Measurements from ENCODE around the gene CAP2.

The CAP2 gene

DNA sequence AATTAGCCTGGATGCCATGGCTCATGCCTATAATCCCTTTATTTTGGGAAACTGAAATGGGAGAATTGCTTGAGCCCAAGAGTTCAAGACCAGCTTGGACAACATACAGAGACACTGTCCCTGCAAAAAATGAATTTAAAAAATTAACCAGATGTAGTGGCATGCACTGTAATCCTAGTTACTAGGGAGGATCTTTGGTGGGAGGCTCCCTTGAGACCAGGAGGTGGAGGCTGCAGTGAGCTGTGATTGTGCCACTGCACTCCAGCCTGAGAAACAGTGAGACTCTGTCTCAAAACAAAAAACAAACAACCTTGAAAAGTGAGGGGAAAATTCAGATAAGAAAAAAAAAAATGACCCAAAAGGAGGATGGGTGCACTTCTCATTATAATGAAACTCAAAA is 23.4 kb downstream of the CAP2 start:
- in situ Hi-C loops (cut with HindIII; ENCODE audit: low pct_ligation_motif_present, low sequenced_read_pairs), result no loop called here
- no peaks in the 10 kb centered on the region for H3K36me3 ChIP-seq (replicated peaks)
- peak; percentile 34 for DNase-seq
- no peaks in the 10 kb centered on the region for H3K27me3 ChIP-seq (replicated peaks)
- TF ChIP-seq, protein P1, sequence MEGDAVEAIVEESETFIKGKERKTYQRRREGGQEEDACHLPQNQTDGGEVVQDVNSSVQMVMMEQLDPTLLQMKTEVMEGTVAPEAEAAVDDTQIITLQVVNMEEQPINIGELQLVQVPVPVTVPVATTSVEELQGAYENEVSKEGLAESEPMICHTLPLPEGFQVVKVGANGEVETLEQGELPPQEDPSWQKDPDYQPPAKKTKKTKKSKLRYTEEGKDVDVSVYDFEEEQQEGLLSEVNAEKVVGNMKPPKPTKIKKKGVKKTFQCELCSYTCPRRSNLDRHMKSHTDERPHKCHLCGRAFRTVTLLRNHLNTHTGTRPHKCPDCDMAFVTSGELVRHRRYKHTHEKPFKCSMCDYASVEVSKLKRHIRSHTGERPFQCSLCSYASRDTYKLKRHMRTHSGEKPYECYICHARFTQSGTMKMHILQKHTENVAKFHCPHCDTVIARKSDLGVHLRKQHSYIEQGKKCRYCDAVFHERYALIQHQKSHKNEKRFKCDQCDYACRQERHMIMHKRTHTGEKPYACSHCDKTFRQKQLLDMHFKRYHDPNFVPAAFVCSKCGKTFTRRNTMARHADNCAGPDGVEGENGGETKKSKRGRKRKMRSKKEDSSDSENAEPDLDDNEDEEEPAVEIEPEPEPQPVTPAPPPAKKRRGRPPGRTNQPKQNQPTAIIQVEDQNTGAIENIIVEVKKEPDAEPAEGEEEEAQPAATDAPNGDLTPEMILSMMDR (IDR thresholded peaks at IDR 0.05; ENCODE audit: low read depth, low read length, missing control alignments), result no peak
- no peak overlapping the region for H3K27ac ChIP-seq
- no peak overlapping the region for H3K4me3 ChIP-seq (ENCODE audit: low read depth, low read length)

DNA sequence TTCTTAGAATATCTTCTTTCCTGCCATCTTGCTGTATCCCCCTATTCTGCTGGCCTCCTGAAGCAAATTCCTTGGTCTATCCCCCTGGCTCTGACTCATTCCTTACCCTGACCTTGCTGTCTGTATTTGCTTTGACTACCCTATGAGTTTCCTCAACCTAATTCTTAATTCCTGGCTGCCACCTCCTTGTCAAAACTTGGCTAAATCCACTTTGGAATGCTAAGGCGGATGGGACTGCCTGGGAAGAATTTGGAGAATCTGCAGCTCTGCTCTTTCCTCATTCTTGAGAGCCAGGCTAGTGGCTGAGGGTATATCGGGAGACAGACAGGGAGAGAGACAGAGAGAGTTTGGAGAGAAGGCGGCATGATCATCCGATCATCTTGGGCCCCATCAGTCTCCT is 24.4 kb downstream of the CAP2 start:
- Histone ChIP-seq H3K4me3 (ENCODE audit: low read depth, low read length) (peak overlapping the region; percentile 32), H3K27ac (peak overlapping the region; percentile 96), H3K27me3 (replicated peaks) (no peaks in the 10 kb centered on the region), H3K36me3 (replicated peaks) (no peaks in the 10 kb centered on the region)
- TF ChIP-seq, protein P1 (IDR thresholded peaks at IDR 0.05; ENCODE audit: low read depth, low read length, missing control alignments), result no peak
- DNase-seq, result peak; percentile 90
- in situ Hi-C loops (cut with HindIII; ENCODE audit: low pct_ligation_motif_present, low sequenced_read_pairs), result no loop called here

DNA sequence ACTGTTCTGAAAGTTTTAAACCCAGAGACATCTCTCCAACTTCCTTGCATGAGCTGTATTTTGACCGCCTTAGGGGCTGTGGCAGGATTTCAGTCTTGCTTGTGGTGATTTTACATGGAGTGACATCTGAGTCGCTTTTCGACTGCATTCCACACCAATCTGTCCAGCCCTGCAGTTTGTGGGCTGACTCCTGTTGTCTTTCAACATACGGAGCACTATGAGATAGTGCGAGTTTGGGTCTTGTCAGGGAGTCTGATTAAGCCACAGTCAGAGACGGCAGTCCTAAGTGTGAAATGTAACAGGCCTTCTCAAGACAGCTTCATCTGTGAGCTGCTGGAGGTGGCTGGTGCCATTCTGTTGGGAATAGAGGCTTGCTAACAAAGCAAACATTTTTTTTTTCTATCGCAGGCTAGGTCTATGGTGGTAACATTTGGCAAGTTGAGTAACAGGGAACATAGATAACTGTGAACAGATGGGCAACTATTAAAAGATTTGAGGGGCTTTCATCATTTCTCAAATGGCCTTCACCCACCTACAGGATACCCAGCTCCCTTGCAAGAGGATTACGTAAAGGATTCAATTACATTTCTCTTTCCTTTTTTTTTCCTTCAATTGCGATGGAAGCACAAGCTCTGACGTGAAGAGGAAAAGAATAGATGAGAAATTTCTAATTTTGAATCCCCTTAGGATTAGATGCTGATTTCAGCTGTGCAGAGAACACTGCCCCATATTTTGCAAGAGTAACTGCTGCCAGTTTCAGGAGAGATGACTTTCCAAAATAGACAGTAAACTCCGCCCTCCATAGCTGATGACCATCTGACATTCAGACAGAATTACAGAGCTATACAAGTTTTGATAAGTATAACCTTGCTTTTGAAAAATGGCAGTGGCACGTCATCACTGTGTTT is 25.1 kb downstream of the CAP2 start:
- TF ChIP-seq, protein P1 (IDR thresholded peaks at IDR 0.05; ENCODE audit: low read depth, low read length, missing control alignments), result no peak
- Histone ChIP-seq H3K4me3 (ENCODE audit: low read depth, low read length) (peak overlapping the region; percentile 32), H3K27me3 (replicated peaks) (no peaks in the 10 kb centered on the region), H3K36me3 (replicated peaks) (no peaks in the 10 kb centered on the region), H3K27ac (peak overlapping the region; percentile 96)
- in situ Hi-C loops (cut with HindIII; ENCODE audit: low pct_ligation_motif_present, low sequenced_read_pairs), result no loop called here
- peak; percentile 77 for DNase-seq

DNA sequence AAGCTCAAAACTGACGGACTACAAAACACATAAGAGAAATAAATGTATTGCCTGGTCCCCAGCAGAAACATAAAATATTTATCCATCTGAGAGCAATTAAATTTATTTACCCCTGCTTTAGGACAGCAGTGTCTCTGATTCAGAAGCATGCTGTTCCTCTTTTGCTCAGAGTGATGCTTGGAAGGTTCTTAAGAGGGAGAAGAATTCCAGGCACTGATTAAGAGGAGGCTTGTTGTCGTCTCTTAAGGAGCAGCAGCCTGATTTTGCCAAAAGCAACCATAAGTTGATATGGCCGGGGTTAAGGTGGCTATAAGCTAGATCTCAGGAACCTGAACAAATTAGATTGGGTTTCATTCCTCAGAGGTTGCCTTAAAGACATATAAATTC is 25.8 kb downstream of the CAP2 start:
- in situ Hi-C loops (cut with HindIII; ENCODE audit: low pct_ligation_motif_present, low sequenced_read_pairs), result no loop called here
- no peaks in the 10 kb centered on the region for H3K36me3 ChIP-seq (replicated peaks)
- peak overlapping the region; percentile 96 for H3K27ac ChIP-seq
- no peak for DNase-seq
- TF ChIP-seq, protein P1 (IDR thresholded peaks at IDR 0.05; ENCODE audit: low read depth, low read length, missing control alignments), result no peak
- H3K27me3 ChIP-seq (replicated peaks), result no peaks in the 10 kb centered on the region
- no peak overlapping the region for H3K4me3 ChIP-seq (ENCODE audit: low read depth, low read length)

DNA sequence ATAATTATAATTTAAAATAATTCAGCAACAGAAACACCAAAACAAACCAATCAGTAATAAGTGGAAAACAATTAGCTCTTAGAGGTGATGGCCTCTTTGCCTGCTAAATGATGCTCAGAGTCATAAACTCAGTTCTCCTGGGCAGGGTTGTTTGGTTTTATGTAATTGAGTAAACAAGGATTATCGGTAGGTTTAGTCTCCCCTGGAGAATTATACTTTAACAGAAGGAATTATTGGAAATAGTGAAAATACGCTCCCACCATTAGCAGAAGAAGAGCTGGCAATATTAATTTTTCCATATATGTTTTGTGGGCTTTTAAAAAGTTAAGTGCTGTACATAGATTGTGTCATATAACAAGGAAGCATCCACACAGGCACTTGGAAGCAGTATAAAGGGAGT is 27.0 kb downstream of the CAP2 start:
- H3K4me3 ChIP-seq (ENCODE audit: low read depth, low read length), result no peak overlapping the region
- DNase-seq, result no peak
- H3K36me3 ChIP-seq (replicated peaks), result no peaks in the 10 kb centered on the region
- no peaks in the 10 kb centered on the region for H3K27me3 ChIP-seq (replicated peaks)
- TF ChIP-seq, protein P1 (IDR thresholded peaks at IDR 0.05; ENCODE audit: low read depth, low read length, missing control alignments), result no peak
- H3K27ac ChIP-seq, result no peak overlapping the region
- in situ Hi-C loops (cut with HindIII; ENCODE audit: low pct_ligation_motif_present, low sequenced_read_pairs), result no loop called here

All from brain microvascular endothelial cell (primary cell).